Fibroblast of villous mesenchyme (primary cell): ENCODE results near the gene C14orf119. TPM values are rescaled to one million over a fixed set of nuclear protein-coding genes. Genes with fewer than 3 reads are reported as not detected.

Source experiments
- DNase-seq: peaks from one replicate; pipeline ENCODE4 v3.0.0-alpha.2; 2010; ENCODE audit warnings: low read depth
- H3K4me3 ChIP-seq: 2 replicates; pipeline ENCODE4 v1.5.1; 2011; ENCODE audit warnings: low read depth, mild to moderate bottlenecking, low read length
- total RNA-seq: library from RNA; depleted of rRNA; stranded (reverse); fragments of >200 nt; gene quantifications from 2 replicates; pipeline ENCODE4 v1.2.3, GENCODE V29; 2012
- TF ChIP-seq, protein P1 (sequence below): IDR thresholded peaks from 2 replicates; pipeline ENCODE4 v1.5.1; 2012; ENCODE audit warnings: low read depth, mild to moderate bottlenecking, low read length; ENCODE audit not compliant: insufficient read depth

Gene C14orf119
- total RNA-seq, 1 donor, result 66.1 TPM

DNA sequence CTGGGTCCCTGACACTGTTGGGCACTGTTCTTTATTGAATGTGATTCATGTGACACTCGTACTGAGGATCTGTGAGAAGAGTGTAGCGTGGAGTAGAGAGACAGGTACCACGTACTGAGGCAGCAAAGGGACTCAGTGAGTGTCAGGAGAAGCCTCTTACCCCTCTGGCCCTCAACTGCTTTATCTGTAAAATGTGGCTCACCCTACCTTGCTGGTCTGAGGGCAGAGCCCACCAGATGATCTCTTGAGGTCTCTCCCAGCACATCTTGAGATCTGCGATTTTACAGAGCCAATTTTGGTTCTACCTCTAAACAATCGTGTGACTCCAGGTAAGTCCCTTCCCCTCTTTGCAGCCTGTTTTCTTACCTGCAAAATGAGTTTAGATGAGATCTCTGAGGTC lies 20.6 kb downstream of the C14orf119 start:
- no peak for DNase-seq
- no peak overlapping the region for H3K4me3 ChIP-seq
- TF ChIP-seq, protein P1, sequence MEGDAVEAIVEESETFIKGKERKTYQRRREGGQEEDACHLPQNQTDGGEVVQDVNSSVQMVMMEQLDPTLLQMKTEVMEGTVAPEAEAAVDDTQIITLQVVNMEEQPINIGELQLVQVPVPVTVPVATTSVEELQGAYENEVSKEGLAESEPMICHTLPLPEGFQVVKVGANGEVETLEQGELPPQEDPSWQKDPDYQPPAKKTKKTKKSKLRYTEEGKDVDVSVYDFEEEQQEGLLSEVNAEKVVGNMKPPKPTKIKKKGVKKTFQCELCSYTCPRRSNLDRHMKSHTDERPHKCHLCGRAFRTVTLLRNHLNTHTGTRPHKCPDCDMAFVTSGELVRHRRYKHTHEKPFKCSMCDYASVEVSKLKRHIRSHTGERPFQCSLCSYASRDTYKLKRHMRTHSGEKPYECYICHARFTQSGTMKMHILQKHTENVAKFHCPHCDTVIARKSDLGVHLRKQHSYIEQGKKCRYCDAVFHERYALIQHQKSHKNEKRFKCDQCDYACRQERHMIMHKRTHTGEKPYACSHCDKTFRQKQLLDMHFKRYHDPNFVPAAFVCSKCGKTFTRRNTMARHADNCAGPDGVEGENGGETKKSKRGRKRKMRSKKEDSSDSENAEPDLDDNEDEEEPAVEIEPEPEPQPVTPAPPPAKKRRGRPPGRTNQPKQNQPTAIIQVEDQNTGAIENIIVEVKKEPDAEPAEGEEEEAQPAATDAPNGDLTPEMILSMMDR, result no peak

DNA sequence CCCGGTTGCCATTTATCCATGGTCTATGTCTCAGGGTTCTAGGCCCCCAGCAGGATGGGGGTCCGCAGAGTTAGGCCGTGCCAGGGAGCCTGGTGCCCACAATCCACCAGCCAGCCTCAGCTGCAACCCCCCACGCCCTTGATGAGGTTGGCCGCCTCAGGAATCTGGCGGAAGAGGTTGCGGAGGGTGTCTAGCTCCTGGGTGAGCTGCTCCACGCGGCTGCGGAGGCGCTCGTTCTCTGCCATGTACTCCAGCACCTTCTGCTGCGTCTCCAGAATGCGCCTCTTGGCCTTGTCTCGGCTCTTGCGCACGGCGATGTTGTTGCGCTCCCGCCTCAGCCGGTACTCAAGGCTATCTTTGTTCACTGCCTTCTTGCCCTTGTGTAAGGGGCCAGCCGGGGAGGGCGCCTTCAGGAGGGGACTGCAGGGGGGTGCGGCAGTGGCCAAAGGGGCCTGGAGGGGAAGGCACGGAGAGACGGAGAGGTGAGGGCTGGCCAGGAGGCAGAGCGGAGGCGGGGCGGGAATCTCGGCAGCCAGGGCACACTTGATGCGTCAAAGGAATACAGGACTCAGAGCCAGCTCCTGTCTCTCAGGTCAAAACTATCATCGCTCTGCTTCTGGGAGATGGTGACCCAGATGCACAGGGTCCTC lies 22.2 kb downstream of the C14orf119 start:
- DNase-seq, result no peak
- no peak overlapping the region for H3K4me3 ChIP-seq
- TF ChIP-seq, protein P1, result no peak

DNA sequence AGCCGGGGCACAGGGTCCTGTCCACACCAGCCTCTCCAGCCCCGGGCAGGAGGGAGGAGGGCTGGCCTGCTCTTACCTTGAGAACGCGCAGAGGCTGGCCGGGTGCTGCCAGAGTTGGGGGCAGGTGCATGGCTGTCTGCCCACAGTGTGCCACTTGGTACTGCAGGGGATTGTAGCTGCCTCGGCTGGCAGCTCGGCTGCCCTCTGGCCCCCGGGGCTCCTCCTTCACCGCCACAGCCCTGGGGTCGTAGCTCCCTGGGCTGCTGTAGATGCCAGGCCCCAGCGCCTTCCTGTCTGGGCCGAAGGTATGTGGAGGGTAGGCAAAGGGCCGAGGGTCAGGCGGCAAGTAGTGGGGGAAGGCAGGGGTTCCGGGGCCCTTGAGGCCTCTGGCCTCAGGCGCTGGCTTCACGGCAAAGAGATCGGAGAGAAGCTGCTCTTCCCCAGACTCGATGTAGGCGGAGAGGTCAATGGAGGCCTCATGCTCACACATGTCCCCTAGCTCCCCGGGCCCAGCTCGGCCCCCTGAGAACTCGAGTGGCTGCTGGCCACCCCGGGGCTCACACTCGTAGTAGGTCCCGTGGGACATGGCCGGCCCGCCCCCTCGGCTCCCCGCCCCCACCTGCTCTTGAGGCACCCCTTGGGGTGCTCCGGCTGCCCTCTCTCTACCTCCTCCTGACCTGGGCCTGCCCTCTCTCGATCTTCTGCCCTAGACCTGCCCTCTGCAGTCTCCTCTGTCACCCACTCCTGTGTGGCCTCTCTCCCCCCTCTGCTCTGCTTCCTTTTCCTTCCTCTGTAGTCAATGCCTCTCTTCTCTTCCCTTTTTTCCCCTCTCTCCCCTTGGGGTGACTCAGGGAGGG lies 23.4 kb downstream of the C14orf119 start, which contains the start of gene CEBPE:
Gene CEBPE, minus strand, starts transcription at position 750 of the 857 bp plus-strand sequence. Its CDS starts 164 bp downstream, at position 586.
- DNase-seq, result no peak
- no peak within 1 kb of the TSS for H3K4me3 ChIP-seq
- TF ChIP-seq, protein P1, result no peak

DNA sequence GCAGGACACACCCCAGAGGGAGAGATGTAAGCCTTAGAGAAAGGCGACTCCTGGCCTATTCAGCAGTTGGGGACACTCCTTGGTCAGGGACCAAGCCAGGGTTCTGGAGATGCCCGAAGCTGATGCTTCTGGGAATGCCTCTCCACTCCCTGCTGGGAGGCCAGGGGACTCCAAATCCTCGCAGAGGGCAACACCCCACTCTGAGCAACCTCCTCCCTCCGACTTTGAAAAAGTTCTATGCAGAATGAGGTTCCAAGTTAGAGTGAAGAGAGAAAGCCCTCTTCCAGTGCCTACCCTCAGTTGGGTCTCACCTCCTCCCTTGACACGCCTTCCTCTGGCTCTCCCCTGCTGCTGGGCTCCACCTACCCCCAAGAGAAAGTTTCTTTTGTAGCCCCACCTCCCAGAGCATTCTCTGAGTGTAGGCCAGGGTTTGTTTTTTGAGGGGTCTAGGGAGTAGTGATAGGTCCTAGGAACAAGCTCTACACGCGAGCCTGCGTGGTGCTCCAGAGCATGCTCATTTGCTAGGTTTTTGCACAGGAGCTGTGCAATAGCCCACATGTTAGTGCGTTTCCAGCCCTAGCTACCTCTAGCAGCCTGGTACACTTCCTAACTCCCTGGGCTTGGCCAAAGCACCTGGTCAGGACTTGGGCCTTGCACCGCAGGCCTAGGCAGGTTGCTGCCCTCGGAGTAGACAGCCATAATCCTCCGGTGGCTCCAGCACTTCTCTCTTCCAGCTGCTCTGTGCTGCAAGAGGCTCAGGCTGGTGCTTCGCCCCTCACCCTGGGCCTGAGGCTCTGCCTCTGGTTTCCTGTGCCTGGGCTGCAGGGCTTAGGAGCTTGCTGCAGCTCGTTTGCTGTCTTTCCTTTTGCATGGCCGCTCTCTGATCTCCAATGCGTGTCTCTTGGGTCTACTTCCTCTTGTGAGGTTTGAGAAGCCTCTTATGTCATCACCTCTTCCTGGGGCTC lies 24.3 kb downstream of the C14orf119 start:
- no peak for DNase-seq
- H3K4me3 ChIP-seq, result no peak overlapping the region
- TF ChIP-seq, protein P1, result no peak

DNA sequence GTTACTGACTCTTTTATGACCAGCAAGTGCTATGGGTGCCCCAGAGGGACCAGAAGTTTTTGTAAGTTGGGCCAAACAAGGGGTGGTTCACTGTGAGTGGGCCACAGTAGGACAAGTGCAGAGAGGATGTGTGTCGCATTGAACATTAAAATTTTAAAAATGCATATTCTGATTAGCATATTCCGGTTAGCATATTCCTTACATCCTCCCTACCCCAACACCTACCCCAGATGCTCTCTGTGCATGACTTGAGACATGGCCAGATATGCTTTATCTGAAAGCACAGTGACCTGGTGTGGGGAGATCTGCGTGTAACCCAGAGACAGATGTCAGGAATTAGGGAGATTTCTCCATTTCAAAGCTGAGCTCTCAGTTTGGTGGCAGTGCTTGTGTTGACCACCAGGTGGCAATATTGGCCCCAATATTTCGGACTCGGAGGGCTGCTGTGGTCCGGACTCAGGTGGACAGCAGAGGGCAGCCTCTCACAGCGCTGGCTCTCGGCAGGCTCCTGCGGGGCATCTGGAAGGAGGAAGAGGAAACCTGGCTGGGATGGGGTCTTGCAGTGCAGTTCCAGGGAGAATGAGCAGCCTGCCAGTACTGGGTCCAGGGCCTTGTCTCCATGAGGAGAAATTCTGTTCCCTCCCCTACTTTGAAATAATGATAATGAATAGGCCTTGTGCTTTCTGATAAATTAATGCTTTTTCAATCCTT lies 25.4 kb downstream of the C14orf119 start:
- H3K4me3 ChIP-seq, result no peak overlapping the region
- TF ChIP-seq, protein P1, result peak; percentile 100
- peak; percentile 88 for DNase-seq

DNA sequence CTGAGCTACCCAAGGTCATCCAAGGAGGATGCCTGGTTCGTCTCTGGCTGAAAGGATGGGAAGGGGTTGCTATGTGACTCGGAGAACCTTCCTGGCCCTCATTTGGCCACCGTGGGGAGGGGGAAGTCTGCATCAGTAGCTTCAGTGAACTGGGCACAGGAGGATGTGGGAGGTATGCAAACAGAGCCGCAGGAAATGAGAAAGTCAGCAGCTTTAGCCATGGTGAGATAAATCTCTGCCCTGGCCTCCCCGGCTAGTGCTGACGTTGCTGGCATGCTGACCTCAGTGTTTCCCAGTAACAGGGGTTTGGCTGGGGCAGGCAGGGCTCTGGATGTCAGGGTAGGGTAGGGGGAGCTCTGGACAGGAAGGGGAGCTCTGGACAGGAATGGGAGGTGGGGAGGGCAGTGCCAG lies 26.1 kb downstream of the C14orf119 start:
- H3K4me3 ChIP-seq, result no peak overlapping the region
- DNase-seq, result peak; percentile 87
- TF ChIP-seq, protein P1, result no peak
